Activated CD4-positive, alpha-beta T cell treated with anti-CD3 and anti-CD28 coated beads, Interleukin-2, amount 50 U/mL, for 24 hours (primary cell): ENCODE results near the gene FST.

Experiments used
- DNase-seq, 2 donors: peaks; one replicate each; pipeline ENCODE4 v3.0.0-alpha.2; 2020; ENCODE audit warnings: low read depth in 1 of 2, low spot score in 1 of 2

The FST gene

DNA sequence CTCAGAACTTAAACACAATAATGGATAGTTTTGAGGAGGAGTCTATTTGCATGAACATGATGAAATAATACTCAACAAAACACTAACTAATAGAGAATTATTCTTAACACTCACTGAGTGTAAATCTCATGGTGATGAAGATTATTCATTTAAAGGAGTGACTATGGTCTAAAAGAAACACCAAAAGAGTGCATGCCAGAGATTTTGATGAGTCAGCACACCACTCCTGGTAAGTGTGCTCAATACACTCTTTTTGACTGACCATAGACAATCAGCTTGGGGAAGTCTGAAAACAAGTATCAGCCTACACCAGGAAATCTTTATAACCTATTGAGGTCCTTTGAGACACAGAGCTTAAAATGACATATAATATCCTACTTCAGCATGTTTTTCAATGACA lies 6.8 kb upstream of the FST start:
- no peak for DNase-seq

DNA sequence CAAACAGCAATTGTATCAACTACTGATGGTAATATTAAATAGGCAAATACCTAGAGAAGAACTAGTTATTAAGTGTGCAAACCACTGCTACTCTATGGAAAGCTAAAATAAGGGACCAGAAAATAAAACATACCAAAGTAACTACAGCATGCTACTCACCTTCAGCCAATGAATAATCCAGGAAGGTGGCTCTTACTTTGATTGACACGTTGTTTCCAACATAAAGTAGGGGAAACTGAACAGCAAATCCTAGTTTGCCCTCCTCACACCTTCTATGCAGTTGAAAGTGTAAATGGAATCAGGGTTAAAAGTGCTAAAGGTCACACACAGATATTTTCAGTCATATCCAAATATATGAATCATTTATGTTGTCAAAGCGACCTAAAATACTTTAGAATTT lies 5.1 kb upstream of the FST start:
- no peak for DNase-seq

GRCh38 chr5:53476019-53476418 lies 4.4 kb upstream of the FST start:
- DNase-seq = no peak

- DNase-seq = no peak
These were observed 3.6 kb upstream of the FST start for GRCh38 chr5:53476531-53477480.

DNA sequence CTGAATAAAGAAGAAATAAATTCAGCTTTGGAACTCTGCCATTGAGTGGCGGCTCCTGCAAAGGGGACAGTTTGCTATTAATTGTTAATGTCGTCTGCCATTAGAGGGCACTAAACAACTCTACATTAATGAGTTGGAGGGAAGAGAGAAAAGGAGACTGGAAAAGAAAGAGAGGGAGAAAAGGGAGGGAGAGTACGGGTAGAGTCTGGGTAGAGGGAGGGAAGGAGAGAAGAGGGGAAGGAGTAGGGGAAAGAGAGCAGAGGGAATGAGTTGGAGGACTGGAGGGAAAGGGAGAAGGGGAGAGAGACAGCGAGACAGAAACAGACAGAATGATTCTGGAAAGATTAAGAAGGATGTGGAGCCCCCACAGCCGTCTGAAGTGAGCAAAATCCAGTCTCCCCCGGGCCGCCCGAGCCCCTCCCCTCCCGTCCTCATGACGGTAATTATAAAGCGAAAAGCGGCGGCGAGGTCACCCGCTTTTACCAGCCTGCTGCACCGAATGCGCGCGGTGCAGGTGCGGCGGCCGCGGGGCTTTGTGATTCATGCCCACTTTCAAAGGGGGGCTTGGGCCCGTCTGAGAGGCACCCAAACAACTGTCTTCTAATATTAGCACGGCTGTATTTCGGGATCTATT lies 1.9 kb upstream of the FST start:
- DNase-seq = no peak

GRCh38 chr5:53479045-53479589 lies 1.3 kb upstream of the FST start:
- no peak for DNase-seq

- no peak for DNase-seq
These were observed 626 bp upstream of the FST start for GRCh38 chr5:53479590-53480415.

- DNase-seq = no peak
These were observed 894 bp downstream of the FST start for GRCh38 chr5:53481159-53481886.

- peak in 1 of 2 donors; percentile 33 for DNase-seq
These were observed 1.7 kb downstream of the FST start for GRCh38 chr5:53481887-53482716.

DNA sequence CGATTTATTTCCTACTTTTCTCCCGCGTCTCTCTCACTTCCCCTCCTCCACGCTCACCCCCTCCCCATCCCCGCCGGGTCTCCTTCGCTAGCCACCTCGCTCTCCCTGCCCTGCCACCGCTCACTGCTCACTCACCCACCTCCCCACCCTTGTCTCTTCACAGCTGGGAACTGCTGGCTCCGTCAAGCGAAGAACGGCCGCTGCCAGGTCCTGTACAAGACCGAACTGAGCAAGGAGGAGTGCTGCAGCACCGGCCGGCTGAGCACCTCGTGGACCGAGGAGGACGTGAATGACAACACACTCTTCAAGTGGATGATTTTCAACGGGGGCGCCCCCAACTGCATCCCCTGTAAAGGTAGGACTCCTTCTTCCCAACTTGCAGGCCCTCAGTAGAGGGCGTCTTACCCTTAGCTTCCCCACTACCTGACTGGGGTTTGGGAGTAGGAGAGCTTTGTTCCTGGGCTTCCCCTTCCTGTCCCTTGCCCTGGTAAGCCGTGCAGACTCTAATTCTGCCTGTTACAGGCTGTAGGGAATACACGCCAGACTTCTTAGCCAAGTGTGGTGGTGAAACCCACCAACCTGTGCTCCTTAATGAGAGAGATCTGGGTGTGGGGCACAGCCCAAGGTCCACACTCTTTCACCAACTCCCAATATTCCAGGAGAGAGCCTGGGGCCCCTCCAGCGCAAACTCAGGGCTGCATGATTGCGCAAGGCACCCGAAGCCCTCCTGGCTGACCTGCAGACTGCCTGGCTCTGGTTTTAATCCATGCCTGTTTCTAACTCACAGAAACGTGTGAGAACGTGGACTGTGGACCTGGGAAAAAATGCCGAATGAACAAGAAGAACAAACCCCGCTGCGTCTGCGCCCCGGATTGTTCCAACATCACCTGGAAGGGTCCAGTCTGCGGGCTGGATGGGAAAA lies 2.5 kb downstream of the FST start:
- no peak for DNase-seq

DNA sequence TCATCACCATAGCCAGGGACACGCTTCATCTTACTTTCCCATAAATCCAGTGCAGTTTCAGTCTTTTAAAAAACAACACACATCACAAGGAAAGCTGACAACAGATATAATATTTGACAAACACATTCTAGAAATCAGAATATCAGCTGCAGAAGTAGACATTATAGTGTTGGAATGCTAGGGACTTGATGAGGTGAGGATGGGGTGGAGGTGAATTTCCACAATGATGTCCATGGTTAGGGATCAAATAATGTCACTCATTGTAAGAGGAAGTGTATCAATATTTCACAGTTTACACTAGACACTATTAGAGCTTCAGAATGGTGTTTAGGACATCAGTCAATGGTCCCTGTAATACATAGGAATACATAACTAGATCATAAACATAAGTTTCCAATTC lies 7.0 kb downstream of the FST start:
- DNase-seq = no peak

GRCh38 chr5:53488195-53488722 lies 7.8 kb downstream of the FST start:
- DNase-seq = no peak

- no peak for DNase-seq
These were observed 10.3 kb downstream of the FST start for GRCh38 chr5:53490747-53491146.

- DNase-seq = no peak
These were observed 20.6 kb downstream of the FST start for GRCh38 chr5:53501054-53501453.

- no peak for DNase-seq
These were observed 23.3 kb downstream of the FST start for GRCh38 chr5:53503562-53504218.

- DNase-seq = no peak
These were observed 26.6 kb downstream of the FST start for GRCh38 chr5:53507013-53507412.

DNA sequence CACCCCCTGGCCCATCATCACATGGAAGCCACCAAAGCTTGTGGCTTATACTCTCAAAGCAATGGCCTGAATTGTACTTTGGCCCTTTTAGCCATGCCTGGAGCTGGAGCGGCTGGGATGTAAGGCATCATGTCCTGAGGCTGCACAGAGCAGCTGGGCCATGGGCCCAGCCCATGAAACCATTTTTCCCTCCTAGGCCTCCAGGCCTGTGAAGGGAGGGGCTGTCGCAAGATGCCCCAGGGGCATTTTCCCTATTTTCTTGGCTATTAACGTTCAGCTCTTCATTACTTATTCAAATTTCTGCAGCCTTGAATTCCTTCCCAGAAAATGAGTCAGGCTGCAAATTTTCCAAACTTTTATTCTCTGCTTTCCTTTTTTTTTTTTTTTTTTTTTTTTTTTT lies 27.7 kb downstream of the FST start:
- no peak for DNase-seq

GRCh38 chr5:53512539-53512938 lies 32.1 kb downstream of the FST start:
- no peak for DNase-seq
